PFSK-1 (cell line): ENCODE results near the gene USP16.

ENCODE experiments used
- FOXP2 ChIP-seq: optimal IDR thresholded peaks from 2 replicates; pipeline ENCODE3; 2011; ENCODE audit warnings: borderline replicate concordance, control low read depth, inconsistent platforms; ENCODE audit not compliant: insufficient read depth; ENCODE audit errors: extremely low read length, extremely low read depth
- POLR2AphosphoS5 ChIP-seq: IDR thresholded peaks from 2 replicates; pipeline ENCODE4 v1.6.1; 2012; ENCODE audit warnings: low read depth, mild to moderate bottlenecking, control low read depth, low read length, moderate library complexity
- REST ChIP-seq, 2 experiments: IDR thresholded peaks; 2 replicates each; pipeline versions ENCODE4 v1.6.1 to v1.8.0; 2011 to 2012; ENCODE audit warnings: low read depth in 2 of 2, low read length in 2 of 2, control low read depth in 1 of 2, inconsistent platforms in 1 of 2, mild to moderate bottlenecking in 1 of 2, moderate library complexity in 1 of 2; ENCODE audit not compliant: insufficient read depth in 1 of 2
- SIN3A ChIP-seq: IDR thresholded peaks from 2 replicates; pipeline ENCODE4 v1.6.1; 2012; ENCODE audit warnings: mild to moderate bottlenecking, low read length, moderate library complexity, borderline replicate concordance; ENCODE audit not compliant: insufficient read depth
- TAF1 ChIP-seq: IDR thresholded peaks from 2 replicates; pipeline ENCODE4 v1.6.1; 2012; ENCODE audit warnings: low read length, control low read depth, borderline replicate concordance; ENCODE audit not compliant: insufficient read depth

Gene USP16

GRCh38 chr21:29075706-29076466 lies 51.4 kb downstream of the USP16 start:
- TF ChIP-seq REST (IDR thresholded peaks at IDR 0.05; ENCODE audit: insufficient read depth in 1 of 2, low read depth in 2 of 2, low read length in 2 of 2): no peak
- no peak for TF ChIP-seq SIN3A
- TF ChIP-seq FOXP2: no peak
- TF ChIP-seq POLR2AphosphoS5: no peak
- TF ChIP-seq TAF1: no peak

GRCh38 chr21:29077651-29078090 lies 53.2 kb downstream of the USP16 start:
- TF ChIP-seq FOXP2: no peak
- no peak for TF ChIP-seq REST (IDR thresholded peaks at IDR 0.05; ENCODE audit: insufficient read depth in 1 of 2, low read depth in 2 of 2, low read length in 2 of 2)

GRCh38 chr21:29078869-29079767 lies 54.6 kb downstream of the USP16 start:
- TF ChIP-seq POLR2AphosphoS5 (no peak), SIN3A (no peak)

GRCh38 chr21:29080454-29080941 lies 56.0 kb downstream of the USP16 start:
- TF ChIP-seq TAF1: no peak
- no peak for TF ChIP-seq SIN3A
- TF ChIP-seq FOXP2: no peak
- TF ChIP-seq REST (IDR thresholded peaks at IDR 0.05; ENCODE audit: insufficient read depth in 1 of 2, low read depth in 2 of 2, low read length in 2 of 2): no peak
- no peak for TF ChIP-seq POLR2AphosphoS5

GRCh38 chr21:29082046-29082815 lies 57.8 kb downstream of the USP16 start:
- TF ChIP-seq FOXP2 (no peak), REST (IDR thresholded peaks at IDR 0.05; ENCODE audit: insufficient read depth in 1 of 2, low read depth in 2 of 2, low read length in 2 of 2) (no peak), SIN3A (no peak), TAF1 (no peak)
